Kidney (tissue), 14 donors: ENCODE results near the gene PCYT2. TPM values are rescaled to one million over a fixed set of nuclear protein-coding genes. Genes with fewer than 3 reads are reported as not detected.

Experiments
- DNase-seq, 5 donors: peaks; one replicate each; pipeline ENCODE4 v3.0.0-alpha.2; 2013 to 2020
- FAIRE-seq: peaks from 2 replicates; lab custom pipeline; 2012; peaks lifted over from hg19 to GRCh38; lab: Jason Lieb, UNC
- H3K27ac ChIP-seq, 2 donors: one replicate each; pipeline ENCODE4 v1.7.0; 2013; ENCODE audit warnings: low read depth in 2 of 2, low read length in 2 of 2, inconsistent platforms in 1 of 2
- H3K27me3 ChIP-seq: one replicate; pipeline ENCODE4 v1.7.1; 2013; ENCODE audit warnings: low read length, inconsistent platforms; ENCODE audit not compliant: control insufficient read depth, insufficient read depth
- H3K36me3 ChIP-seq, 3 donors: one replicate each; pipeline versions ENCODE4 v1.7.0 to v1.7.1; 2013; ENCODE audit warnings: low read length in 3 of 3, control low read depth in 1 of 3, inconsistent platforms in 1 of 3; ENCODE audit not compliant: insufficient read depth in 3 of 3, control insufficient read depth in 2 of 3
- H3K4me1 ChIP-seq, 3 donors: one replicate each; pipeline versions ENCODE4 v1.7.0 to v1.7.1; 2013; ENCODE audit warnings: low read length in 3 of 3, inconsistent platforms in 1 of 3, low read depth in 1 of 3; ENCODE audit not compliant: control insufficient read depth in 2 of 3, insufficient read depth in 2 of 3
- H3K4me3 ChIP-seq, 3 donors: one replicate each; pipeline versions ENCODE4 v1.7.0 to v1.8.1; 2013; ENCODE audit warnings: low read length in 3 of 3, control low read depth in 1 of 3, inconsistent platforms in 1 of 3
- H3K9ac ChIP-seq, 3 donors: one replicate each; pipeline versions ENCODE4 v1.7.0 to v1.7.1; 2013; ENCODE audit warnings: low read length in 3 of 3, control low read depth in 1 of 3, inconsistent platforms in 1 of 3
- H3K9me3 ChIP-seq, 3 donors: one replicate each; pipeline versions ENCODE4 v1.7.0 to v1.7.1; 2013; ENCODE audit warnings: low read length in 3 of 3, control low read depth in 1 of 3, inconsistent platforms in 1 of 3; ENCODE audit not compliant: control insufficient read depth in 2 of 3, insufficient read depth in 1 of 3
- intact Hi-C: fragments of 100-400 bp; cut with DNase I; formaldehyde crosslinking; loops from one replicate; pipeline ENCODE4 v1.11.1; 2022
- polyA plus RNA-seq: library from polyadenylated mRNA; stranded (reverse); fragments of 350-450 nt; fragmentation: Illumina TruSeq; extraction: RNeasy Lipid Tissue Mini Kit (QIAGEN cat#74804); gene quantifications from one replicate; pipeline ENCODE4 v1.2.3, GENCODE V29; 2014; ENCODE audit warnings: low read depth, low replicate concordance; ENCODE audit not compliant: insufficient read depth
- total RNA-seq: library from RNA; stranded (reverse); fragmentation: NEBNext Ultra II Directional; extraction: Animal tissue kit (Norgen Biotek cat#: 25700); gene quantifications from one replicate; pipeline ENCODE4 v1.2.1, GENCODE V29; 2021
- TF ChIP-seq, protein P1 (sequence below): IDR thresholded peaks from 3 replicates; pipeline ENCODE4 v1.5.1; 2012; ENCODE audit warnings: mild to moderate bottlenecking, moderate library complexity, borderline replicate concordance; ENCODE audit not compliant: insufficient read depth; ENCODE audit errors: extremely low read depth
- donor health status: control.
- donor health status: control.
- donor health status: control.
- donor health status: control.
- donor health status: control.
- donor health status: DM: yes; HTN: yes; CAD: no.
- donor health status: Normal renal cell carcinoma (clear cell type).

PCYT2 gene
- total and polyA plus RNA-seq, 2 donors from 2014 or later = 28.4 to 104 TPM

DNA sequence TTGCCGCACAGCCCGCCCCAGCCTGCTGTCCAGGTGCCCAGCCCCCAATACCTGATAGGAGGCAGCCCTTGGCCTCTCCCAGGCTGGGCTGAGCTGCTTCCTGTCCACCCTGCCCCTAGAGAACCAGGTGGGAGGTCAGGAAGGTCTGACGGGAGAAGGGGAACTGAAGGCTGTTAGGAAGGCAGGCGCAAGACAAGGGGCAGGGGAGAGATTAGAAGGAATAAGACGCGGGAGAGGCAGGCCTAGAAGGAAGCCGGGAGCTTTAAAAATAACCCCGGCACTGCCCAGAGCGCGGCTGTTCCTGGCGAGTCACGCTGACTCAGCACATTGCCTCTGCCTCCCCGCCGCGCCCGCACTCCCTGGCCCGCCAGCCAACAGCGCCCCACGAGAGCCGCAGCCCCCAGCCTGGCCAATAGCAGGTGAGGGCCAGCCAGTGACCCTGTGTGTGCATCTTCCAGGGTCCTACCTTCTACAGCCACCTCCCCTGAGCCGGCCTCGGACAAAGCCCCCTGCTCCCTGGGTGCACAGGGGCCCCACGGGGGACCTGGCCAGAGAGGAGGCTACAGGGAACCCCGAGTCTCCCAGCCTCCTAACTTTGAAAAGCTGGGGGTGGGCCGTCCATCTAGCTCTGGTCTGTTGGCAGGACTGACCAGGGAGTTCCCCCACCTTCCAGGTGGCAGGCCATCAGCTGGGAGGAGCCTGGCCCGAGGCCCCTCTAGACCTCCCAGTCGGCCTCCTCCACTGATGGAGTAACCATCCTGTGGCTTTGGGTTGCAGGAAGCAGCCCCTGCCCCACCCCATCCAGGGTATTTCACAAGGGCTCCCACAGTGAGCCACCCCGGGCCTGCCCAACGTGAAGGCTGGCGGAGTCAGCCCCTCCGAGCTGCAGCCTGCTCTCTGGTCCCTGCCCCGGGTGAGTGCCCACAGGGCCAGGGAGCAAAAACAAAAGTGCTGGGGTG is 12.4 kb upstream of the PCYT2 start:
- intact Hi-C loops = no loop called here
- Histone ChIP-seq H3K9ac (peak overlapping the region in 1 of 3 donors; percentile 26), H3K4me3 (peak overlapping the region in 1 of 3 donors; percentile 29), H3K27ac (peak overlapping the region; percentile 47 to 67), H3K27me3 (no peaks in the 10 kb centered on the region), H3K9me3 (no peaks in the 10 kb centered on the region), H3K36me3 (peaks cover 0 to 12% (median 6%) of the 10 kb centered on the region in 3 donors), H3K4me1 (peaks cover 0 to 40% (median 23%) of the 10 kb centered on the region in 3 donors)
- TF ChIP-seq, protein P1, sequence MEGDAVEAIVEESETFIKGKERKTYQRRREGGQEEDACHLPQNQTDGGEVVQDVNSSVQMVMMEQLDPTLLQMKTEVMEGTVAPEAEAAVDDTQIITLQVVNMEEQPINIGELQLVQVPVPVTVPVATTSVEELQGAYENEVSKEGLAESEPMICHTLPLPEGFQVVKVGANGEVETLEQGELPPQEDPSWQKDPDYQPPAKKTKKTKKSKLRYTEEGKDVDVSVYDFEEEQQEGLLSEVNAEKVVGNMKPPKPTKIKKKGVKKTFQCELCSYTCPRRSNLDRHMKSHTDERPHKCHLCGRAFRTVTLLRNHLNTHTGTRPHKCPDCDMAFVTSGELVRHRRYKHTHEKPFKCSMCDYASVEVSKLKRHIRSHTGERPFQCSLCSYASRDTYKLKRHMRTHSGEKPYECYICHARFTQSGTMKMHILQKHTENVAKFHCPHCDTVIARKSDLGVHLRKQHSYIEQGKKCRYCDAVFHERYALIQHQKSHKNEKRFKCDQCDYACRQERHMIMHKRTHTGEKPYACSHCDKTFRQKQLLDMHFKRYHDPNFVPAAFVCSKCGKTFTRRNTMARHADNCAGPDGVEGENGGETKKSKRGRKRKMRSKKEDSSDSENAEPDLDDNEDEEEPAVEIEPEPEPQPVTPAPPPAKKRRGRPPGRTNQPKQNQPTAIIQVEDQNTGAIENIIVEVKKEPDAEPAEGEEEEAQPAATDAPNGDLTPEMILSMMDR = no peak
- peak in 4 of 5 donors; percentile 56 to 81 (median 65) for DNase-seq
- FAIRE-seq = no peak

DNA sequence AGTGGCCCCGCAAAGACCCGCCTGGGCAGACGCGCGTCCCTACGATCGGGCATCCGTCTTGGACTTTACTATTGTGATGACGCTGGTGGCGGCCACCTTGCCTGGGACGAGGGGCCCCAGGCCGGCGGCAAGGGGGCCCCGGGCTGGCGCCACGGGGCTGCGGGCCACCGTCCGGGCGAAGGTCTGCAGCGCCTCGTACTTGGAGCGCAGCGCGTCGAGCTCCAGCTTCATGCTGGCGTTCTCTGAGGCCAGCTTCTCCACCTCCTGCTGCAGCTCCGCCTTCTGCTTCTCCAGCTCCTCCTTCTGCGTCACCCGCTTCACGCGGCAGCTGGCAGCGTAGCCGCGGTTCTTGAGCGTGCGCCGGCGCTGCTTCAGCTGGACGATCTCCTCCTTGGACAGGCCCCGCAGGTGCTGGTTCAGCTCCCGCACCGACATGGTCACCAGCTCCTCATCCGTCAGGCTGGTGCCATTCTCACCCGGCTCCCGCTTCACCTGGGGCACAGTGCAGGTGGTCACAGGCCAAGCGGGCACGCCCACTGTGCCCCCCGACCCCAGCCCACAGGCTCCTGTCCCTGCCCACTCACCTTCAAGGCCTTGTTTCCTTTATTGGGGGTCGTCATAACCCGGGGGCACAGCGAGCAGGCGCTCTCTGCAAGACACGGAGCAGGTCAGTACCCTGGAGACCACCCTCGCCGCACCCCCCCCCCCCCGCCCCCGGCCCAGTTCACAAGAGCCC is 11.5 kb upstream of the PCYT2 start:
- peaks cover 0 to 37% (median 23%) of the 10 kb centered on the region in 3 donors for H3K4me1 ChIP-seq
- FAIRE-seq (no peak), DNase-seq (no peak)
- peak overlapping the region in 1 of 3 donors; percentile 29 for H3K4me3 ChIP-seq
- H3K27me3 ChIP-seq = no peaks in the 10 kb centered on the region
- H3K36me3 ChIP-seq = peaks cover 0 to 12% (median 6%) of the 10 kb centered on the region in 3 donors
- H3K27ac ChIP-seq = no peak overlapping the region
- TF ChIP-seq, protein P1 = no peak
- intact Hi-C loops = no loop called here
- no peaks in the 10 kb centered on the region for H3K9me3 ChIP-seq
- H3K9ac ChIP-seq = no peak overlapping the region

DNA sequence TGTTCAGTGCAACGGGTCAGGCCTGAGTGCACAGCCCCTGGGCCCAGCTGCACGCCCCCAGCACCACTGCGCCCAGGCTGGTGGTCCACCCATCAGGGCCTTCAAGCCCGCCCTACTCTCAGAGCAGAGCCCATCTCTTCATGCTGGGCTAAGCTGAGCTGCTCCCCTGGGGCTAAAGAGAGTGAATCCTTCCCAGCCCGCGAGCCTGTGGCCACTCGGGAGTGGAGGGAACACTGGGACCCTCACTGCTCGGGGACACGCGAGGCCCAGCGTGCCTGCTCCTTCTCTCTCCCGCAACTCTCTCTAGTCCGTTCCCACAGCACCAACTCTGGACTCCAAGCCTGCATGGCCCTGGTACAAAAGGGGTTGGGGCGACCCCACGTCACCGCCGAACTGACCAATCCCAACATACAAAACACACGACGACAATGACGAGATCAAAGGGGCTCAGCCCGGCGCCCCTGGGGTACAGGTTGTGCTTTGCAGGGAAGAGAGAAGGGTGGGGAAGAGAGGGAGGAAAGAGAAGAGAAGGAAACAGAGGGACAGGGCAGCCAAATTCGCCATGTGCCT is 10.9 kb upstream of the PCYT2 start:
- Histone ChIP-seq H3K4me1 (peaks cover 0 to 39% (median 26%) of the 10 kb centered on the region in 3 donors), H3K9me3 (no peaks in the 10 kb centered on the region), H3K27ac (no peak overlapping the region), H3K9ac (no peak overlapping the region), H3K27me3 (no peaks in the 10 kb centered on the region), H3K36me3 (peaks cover 0 to 12% (median 6%) of the 10 kb centered on the region in 3 donors), H3K4me3 (no peak overlapping the region)
- FAIRE-seq (no peak), DNase-seq (no peak)
- TF ChIP-seq, protein P1 = no peak
- intact Hi-C loops = no loop called here
